GM23248 (cell line): ENCODE measurements around the gene HAVCR1.

Source experiments
- EZH2 ChIP-seq: fragments of 200-600 bp; sonication (generic); IDR thresholded peaks from 2 replicates; pipeline ENCODE4 v1.6.1; 2018; ENCODE audit warnings: antibody characterized with exemption, mild to moderate bottlenecking; ENCODE audit not compliant: insufficient read depth, poor library complexity, severe bottlenecking
- EZH2phosphoT487 ChIP-seq: fragments of 200-600 bp; sonication (generic); IDR thresholded peaks from 2 replicates; pipeline ENCODE4 v1.6.1; 2018; ENCODE audit warnings: antibody characterized with exemption, moderate library complexity, mild to moderate bottlenecking, low read depth; ENCODE audit not compliant: insufficient read depth

DNA sequence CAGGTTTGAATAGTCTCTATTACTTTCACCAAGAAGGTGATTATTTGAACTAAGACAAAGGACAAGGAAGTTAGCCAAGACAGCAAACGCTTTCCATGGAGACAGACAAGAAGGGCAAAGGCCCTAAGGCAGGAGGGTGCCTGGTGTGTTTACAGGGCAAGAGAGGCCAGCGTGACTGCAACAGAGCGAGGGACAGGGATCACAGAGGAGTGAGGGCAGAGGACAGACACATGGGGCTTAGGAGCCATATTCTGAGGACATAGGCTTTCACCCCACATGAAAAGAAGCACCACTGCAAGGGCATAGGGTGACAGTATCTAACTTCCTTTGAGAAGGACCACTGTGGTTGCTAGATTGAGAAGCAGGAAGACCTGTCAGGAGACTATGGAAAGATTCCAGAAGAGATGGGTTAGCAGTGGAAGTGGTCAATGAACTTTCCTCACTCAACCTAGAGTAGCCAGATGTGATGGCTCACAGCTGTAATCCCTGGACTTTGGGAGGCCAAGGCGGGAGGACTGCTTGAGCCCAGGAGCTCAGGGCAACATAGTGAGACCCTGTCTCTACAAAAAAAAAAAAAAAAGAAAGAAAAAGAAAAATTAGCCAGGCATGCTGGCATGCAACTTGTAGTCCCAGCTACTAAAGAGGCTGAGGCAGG is 5.0 kb upstream of the HAVCR1 start:
- TF ChIP-seq EZH2 (no peak), EZH2phosphoT487 (no peak)
